Neural crest cell (in vitro differentiated cells): ENCODE results near the gene DNAH14. TPM values are rescaled to one million over a fixed set of nuclear protein-coding genes. Genes with fewer than 3 reads are reported as not detected.
"Not testable (repeated sequence)": the region's sequence is repeated elsewhere in the genome, so short reads cannot be mapped to it uniquely, and the experiment has no call there.

Experiments used
- DNase-seq: peaks from one replicate; pipeline ENCODE4 v3.0.0; 2021; ENCODE audit warnings: low read depth, mixed read lengths, low spot score
- H3K27ac Mint-ChIP-seq: one replicate; pipeline ENCODE4 v1.8.0; 2021; ENCODE audit warnings: mild to moderate bottlenecking, mixed read lengths; ENCODE audit not compliant: unreplicated experiment
- H3K27me3 Mint-ChIP-seq: 2 replicates; pipeline ENCODE4 v1.8.0; 2021; ENCODE audit warnings: low read depth, mild to moderate bottlenecking, mixed read lengths
- H3K36me3 Mint-ChIP-seq: 2 replicates; pipeline ENCODE4 v1.8.0; 2021; ENCODE audit warnings: low read depth, mild to moderate bottlenecking, mixed read lengths
- H3K4me1 Mint-ChIP-seq: 2 replicates; pipeline ENCODE4 v1.8.0; 2021; ENCODE audit warnings: mixed read lengths
- H3K4me3 Mint-ChIP-seq: one replicate; pipeline ENCODE4 v1.8.0; 2021; ENCODE audit warnings: mild to moderate bottlenecking, mixed read lengths
- H3K9me3 Mint-ChIP-seq: 2 replicates; pipeline ENCODE4 v1.8.0; 2021; ENCODE audit warnings: mixed read lengths
- CTCF ChIP-seq: fragments of 200-600 bp; sonication (generic); conservative IDR thresholded peaks from 2 replicates; pipeline ENCODE4 v1.5.0; 2021; ENCODE audit warnings: antibody characterized with exemption, mild to moderate bottlenecking
- total RNA-seq: library from RNA; stranded (reverse); gene quantifications from 2 replicates; pipeline ENCODE4 v1.2.1, GENCODE V29; 2021

DNAH14 gene
- total RNA-seq, 1 donor from 2014 or later = 31.0 TPM

- Mint-ChIP-seq H3K9me3 (no peaks in the 10 kb centered on the region), H3K4me3 (no peak overlapping the region), H3K4me1 (peaks cover 4% of the 10 kb centered on the region), H3K27ac (no peak overlapping the region), H3K36me3 (peaks cover 8% of the 10 kb centered on the region), H3K27me3 (no peaks in the 10 kb centered on the region)
- TF ChIP-seq CTCF = no peak
- DNase-seq = no peak
Measured at GRCh38 chr1:225378880-225379279, 449.4 kb downstream of the DNAH14 start.

GRCh38 chr1:225380691-225381090, 451.2 kb downstream of the DNAH14 start:
- peaks cover 4% of the 10 kb centered on the region for H3K4me1 Mint-ChIP-seq
- H3K27me3 Mint-ChIP-seq = no peaks in the 10 kb centered on the region
- TF ChIP-seq CTCF = no peak
- no peak overlapping the region for H3K27ac Mint-ChIP-seq
- H3K4me3 Mint-ChIP-seq = no peak overlapping the region
- peaks cover 12% of the 10 kb centered on the region for H3K36me3 Mint-ChIP-seq
- no peaks in the 10 kb centered on the region for H3K9me3 Mint-ChIP-seq
- DNase-seq = no peak

GRCh38 chr1:225386860-225387259, 457.4 kb downstream of the DNAH14 start:
- H3K4me1 Mint-ChIP-seq, H3K27me3 Mint-ChIP-seq, H3K9me3 Mint-ChIP-seq, H3K4me3 Mint-ChIP-seq, DNase-seq, H3K27ac Mint-ChIP-seq: not testable (repeated sequence)
- H3K36me3 Mint-ChIP-seq = peaks cover 18% of the 10 kb centered on the region

GRCh38 chr1:225388372-225388771, 458.9 kb downstream of the DNAH14 start:
- H3K4me1 Mint-ChIP-seq = no peaks in the 10 kb centered on the region

GRCh38 chr1:225389843-225390242, 460.4 kb downstream of the DNAH14 start:
- Mint-ChIP-seq H3K36me3 (peaks cover 15% of the 10 kb centered on the region), H3K4me1 (no peaks in the 10 kb centered on the region), H3K27me3 (no peaks in the 10 kb centered on the region), H3K27ac (peak overlapping the region; percentile 87), H3K9me3 (no peaks in the 10 kb centered on the region), H3K4me3 (no peak overlapping the region)
- no peak for DNase-seq
- no peak for TF ChIP-seq CTCF

More at GRCh38 chr1:225388372-225388771, 458.9 kb downstream of the DNAH14 start:
- H3K9me3 Mint-ChIP-seq = no peaks in the 10 kb centered on the region
- H3K4me3 Mint-ChIP-seq = no peak overlapping the region
- H3K27me3 Mint-ChIP-seq = no peaks in the 10 kb centered on the region
- no peak for DNase-seq
- no peak for TF ChIP-seq CTCF
- no peak overlapping the region for H3K27ac Mint-ChIP-seq
- peaks cover 16% of the 10 kb centered on the region for H3K36me3 Mint-ChIP-seq

- Mint-ChIP-seq H3K9me3 (peaks cover 3% of the 10 kb centered on the region), H3K4me3 (no peak overlapping the region), H3K4me1 (no peaks in the 10 kb centered on the region), H3K27me3 (no peaks in the 10 kb centered on the region), H3K36me3 (peaks cover 36% of the 10 kb centered on the region), H3K27ac (no peak overlapping the region)
- no peak for DNase-seq
- TF ChIP-seq CTCF = no peak
Measured at GRCh38 chr1:225396357-225396756, 466.9 kb downstream of the DNAH14 start.
